Measurements from ENCODE around the gene POP4. TPM values are rescaled to one million over a fixed set of nuclear protein-coding genes. Genes with fewer than 3 reads are reported as not detected.

Gene POP4
- total RNA-seq, 1 donor from 2014 or later, result 53.9 TPM

DNA sequence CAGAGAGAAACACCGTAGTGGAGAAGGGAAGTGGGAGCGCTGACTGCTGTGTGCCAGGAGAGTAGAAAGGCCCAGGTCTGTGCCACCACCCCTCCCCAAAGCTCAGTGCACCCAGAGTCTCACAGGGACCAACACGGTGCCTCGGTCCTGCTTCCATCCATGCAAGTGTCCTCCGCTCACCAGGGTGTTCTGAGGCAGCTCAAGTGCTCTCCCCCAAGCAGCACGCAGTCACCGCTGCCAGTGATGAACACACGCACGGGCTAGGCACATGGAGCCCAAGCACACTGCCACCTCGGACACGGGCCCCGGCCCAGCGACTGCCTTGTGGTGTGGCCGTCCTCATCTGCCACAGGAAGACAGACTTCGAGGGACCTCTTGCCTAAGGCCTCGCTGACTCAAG lies 10.5 kb downstream of the POP4 start:
- DNase-seq, result no peak
- intact Hi-C loops (cut with micrococcal nuclease), result no loop called here
- no peaks in the 10 kb centered on the region for H3K27me3 ChIP-seq (ENCODE audit: low read depth)
- H3K9me3 ChIP-seq (replicated peaks), result no peaks in the 10 kb centered on the region
- TF ChIP-seq, protein P1, sequence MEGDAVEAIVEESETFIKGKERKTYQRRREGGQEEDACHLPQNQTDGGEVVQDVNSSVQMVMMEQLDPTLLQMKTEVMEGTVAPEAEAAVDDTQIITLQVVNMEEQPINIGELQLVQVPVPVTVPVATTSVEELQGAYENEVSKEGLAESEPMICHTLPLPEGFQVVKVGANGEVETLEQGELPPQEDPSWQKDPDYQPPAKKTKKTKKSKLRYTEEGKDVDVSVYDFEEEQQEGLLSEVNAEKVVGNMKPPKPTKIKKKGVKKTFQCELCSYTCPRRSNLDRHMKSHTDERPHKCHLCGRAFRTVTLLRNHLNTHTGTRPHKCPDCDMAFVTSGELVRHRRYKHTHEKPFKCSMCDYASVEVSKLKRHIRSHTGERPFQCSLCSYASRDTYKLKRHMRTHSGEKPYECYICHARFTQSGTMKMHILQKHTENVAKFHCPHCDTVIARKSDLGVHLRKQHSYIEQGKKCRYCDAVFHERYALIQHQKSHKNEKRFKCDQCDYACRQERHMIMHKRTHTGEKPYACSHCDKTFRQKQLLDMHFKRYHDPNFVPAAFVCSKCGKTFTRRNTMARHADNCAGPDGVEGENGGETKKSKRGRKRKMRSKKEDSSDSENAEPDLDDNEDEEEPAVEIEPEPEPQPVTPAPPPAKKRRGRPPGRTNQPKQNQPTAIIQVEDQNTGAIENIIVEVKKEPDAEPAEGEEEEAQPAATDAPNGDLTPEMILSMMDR (IDR thresholded peaks at IDR 0.05; ENCODE audit: borderline replicate concordance), result no peak
- no peak overlapping the region for H3K4me3 ChIP-seq
- H3K4me1 ChIP-seq, result no peaks in the 10 kb centered on the region
- H3K27ac ChIP-seq (replicated peaks), result no peak overlapping the region
- peaks cover 50% of the 10 kb centered on the region for H3K36me3 ChIP-seq

GRCh38 chr19:29617366-29618266 lies 11.5 kb downstream of the POP4 start:
- DNase-seq, result no peak
- intact Hi-C loops (cut with micrococcal nuclease), result no loop called here
- Histone ChIP-seq H3K4me1 (no peaks in the 10 kb centered on the region), H3K9me3 (replicated peaks) (no peaks in the 10 kb centered on the region), H3K27ac (replicated peaks) (no peak overlapping the region), H3K27me3 (ENCODE audit: low read depth) (peaks cover 2% of the 10 kb centered on the region), H3K4me3 (no peak overlapping the region), H3K36me3 (peaks cover 40% of the 10 kb centered on the region)
- TF ChIP-seq, protein P1 (IDR thresholded peaks at IDR 0.05; ENCODE audit: borderline replicate concordance), result no peak

GRCh38 chr19:29618434-29618833 lies 12.4 kb downstream of the POP4 start:
- Histone ChIP-seq H3K27ac (replicated peaks) (no peak overlapping the region), H3K4me3 (no peak overlapping the region), H3K36me3 (peaks cover 31% of the 10 kb centered on the region), H3K27me3 (ENCODE audit: low read depth) (peaks cover 4% of the 10 kb centered on the region), H3K4me1 (no peaks in the 10 kb centered on the region), H3K9me3 (replicated peaks) (no peaks in the 10 kb centered on the region)
- no peak for DNase-seq
- TF ChIP-seq, protein P1 (IDR thresholded peaks at IDR 0.05; ENCODE audit: borderline replicate concordance), result no peak
- intact Hi-C loops (cut with micrococcal nuclease), result no loop called here

- no peak for DNase-seq
- Histone ChIP-seq H3K27ac (replicated peaks) (no peak overlapping the region), H3K27me3 (ENCODE audit: low read depth) (peaks cover 4% of the 10 kb centered on the region), H3K4me1 (no peaks in the 10 kb centered on the region), H3K9me3 (replicated peaks) (no peaks in the 10 kb centered on the region), H3K4me3 (no peak overlapping the region), H3K36me3 (peaks cover 27% of the 10 kb centered on the region)
- intact Hi-C loops (cut with micrococcal nuclease), result no loop called here
- TF ChIP-seq, protein P1 (IDR thresholded peaks at IDR 0.05; ENCODE audit: borderline replicate concordance), result no peak
Measured at GRCh38 chr19:29618871-29619270, 12.8 kb downstream of the POP4 start.

DNA sequence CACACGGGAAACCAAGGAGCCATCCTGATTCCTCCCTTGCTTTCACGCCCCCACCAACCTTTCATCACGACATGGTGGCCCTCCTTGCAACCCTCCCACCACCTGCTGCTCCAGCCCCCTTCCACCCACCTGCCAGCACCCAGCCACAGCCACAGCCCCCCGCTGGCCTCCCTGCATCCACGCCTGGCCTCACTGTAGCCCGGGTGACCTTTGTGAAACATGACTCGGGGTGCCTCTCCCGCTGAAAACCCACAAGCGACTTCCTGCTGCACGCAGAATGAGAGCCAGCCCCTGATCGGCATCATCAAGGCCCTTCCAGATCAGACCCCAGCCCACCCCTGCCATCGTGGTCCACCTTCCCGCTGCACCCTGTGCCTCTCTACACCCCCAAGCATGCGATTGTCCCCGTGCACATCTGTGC lies 14.9 kb downstream of the POP4 start:
- TF ChIP-seq, protein P1 (IDR thresholded peaks at IDR 0.05; ENCODE audit: borderline replicate concordance), result no peak
- intact Hi-C loops (cut with micrococcal nuclease), result no loop called here
- Histone ChIP-seq H3K27me3 (ENCODE audit: low read depth) (peaks cover 4% of the 10 kb centered on the region), H3K4me1 (no peaks in the 10 kb centered on the region), H3K27ac (replicated peaks) (no peak overlapping the region), H3K4me3 (no peak overlapping the region), H3K9me3 (replicated peaks) (no peaks in the 10 kb centered on the region), H3K36me3 (peaks cover 6% of the 10 kb centered on the region)
- DNase-seq, result no peak
